ENCODE measurements around the gene RC3H1. TPM values are rescaled to one million over a fixed set of nuclear protein-coding genes. Genes with fewer than 3 reads are reported as not detected.

RC3H1 gene
- total RNA-seq, 1 experiment from 2014 or later, result 29.2 TPM

DNA sequence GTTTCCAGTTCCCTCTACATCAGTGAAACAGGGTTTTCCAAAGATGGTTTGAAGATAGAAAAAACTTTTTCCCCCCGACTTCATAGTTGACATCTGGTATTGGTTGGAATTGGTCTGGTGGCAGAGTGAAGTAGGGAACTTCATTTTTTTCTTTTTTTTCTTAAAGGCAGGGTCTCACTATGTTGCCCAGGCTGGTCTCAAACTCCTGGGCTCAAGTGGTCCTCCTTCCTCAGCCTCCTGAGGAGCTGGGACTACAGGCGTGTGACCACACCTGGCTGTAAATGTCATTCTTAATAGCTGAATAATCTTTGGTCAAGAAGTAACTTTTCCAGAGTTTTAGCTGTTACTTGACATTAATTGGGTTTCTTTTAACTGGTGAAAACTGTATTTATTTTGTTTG, 132.3 kb downstream of the RC3H1 start:
- Histone ChIP-seq H3K4me3 (ENCODE audit: low read depth, low read length) (no peak overlapping the region), H3K4me1 (peaks cover 5% of the 10 kb centered on the region; the same call in 1 of the 2 replicates), H3K9me3 (no peaks in the 10 kb centered on the region), H3K36me3 (ENCODE audit: control insufficient read depth, insufficient read depth, low read length) (no peaks in the 10 kb centered on the region; the same call in none of the 2 replicates), H3K27me3 (replicated peaks; ENCODE audit: control insufficient read depth, insufficient read depth, low read length) (no peaks in the 10 kb centered on the region)
- no TSS peak for BruUV-seq (replicated peaks)
- H3K4me3 Mint-ChIP-seq (ENCODE audit: unreplicated experiment), result no peak overlapping the region
- TF ChIP-seq, protein P1, sequence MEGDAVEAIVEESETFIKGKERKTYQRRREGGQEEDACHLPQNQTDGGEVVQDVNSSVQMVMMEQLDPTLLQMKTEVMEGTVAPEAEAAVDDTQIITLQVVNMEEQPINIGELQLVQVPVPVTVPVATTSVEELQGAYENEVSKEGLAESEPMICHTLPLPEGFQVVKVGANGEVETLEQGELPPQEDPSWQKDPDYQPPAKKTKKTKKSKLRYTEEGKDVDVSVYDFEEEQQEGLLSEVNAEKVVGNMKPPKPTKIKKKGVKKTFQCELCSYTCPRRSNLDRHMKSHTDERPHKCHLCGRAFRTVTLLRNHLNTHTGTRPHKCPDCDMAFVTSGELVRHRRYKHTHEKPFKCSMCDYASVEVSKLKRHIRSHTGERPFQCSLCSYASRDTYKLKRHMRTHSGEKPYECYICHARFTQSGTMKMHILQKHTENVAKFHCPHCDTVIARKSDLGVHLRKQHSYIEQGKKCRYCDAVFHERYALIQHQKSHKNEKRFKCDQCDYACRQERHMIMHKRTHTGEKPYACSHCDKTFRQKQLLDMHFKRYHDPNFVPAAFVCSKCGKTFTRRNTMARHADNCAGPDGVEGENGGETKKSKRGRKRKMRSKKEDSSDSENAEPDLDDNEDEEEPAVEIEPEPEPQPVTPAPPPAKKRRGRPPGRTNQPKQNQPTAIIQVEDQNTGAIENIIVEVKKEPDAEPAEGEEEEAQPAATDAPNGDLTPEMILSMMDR (IDR thresholded peaks at IDR 0.05; ENCODE audit: insufficient read depth in 1 of 2, low read depth in 1 of 2, low read length in 1 of 2, severe bottlenecking in 1 of 2, unreplicated experiment in 1 of 2), result no peak
- no peaks in the 10 kb centered on the region for H3K36me3 Mint-ChIP-seq (ENCODE audit: insufficient read depth, unreplicated experiment)
- no peak for DNase-seq
- intact Hi-C loops (cut with micrococcal nuclease; ENCODE audit: unreplicated experiment), result no loop called here
- H3K27ac Mint-ChIP-seq (ENCODE audit: unreplicated experiment), result no peak overlapping the region
- no peaks in the 10 kb centered on the region for H3K27me3 Mint-ChIP-seq (ENCODE audit: insufficient read depth, unreplicated experiment)
- peaks cover 8% of the 10 kb centered on the region for H3K4me1 Mint-ChIP-seq (ENCODE audit: low read depth, unreplicated experiment)
- POLR2A ChIA-PET, result no interaction called here
- CTCF ChIA-PET, result no interaction called here
- H3K9me3 Mint-ChIP-seq (ENCODE audit: unreplicated experiment), result no peaks in the 10 kb centered on the region

DNA sequence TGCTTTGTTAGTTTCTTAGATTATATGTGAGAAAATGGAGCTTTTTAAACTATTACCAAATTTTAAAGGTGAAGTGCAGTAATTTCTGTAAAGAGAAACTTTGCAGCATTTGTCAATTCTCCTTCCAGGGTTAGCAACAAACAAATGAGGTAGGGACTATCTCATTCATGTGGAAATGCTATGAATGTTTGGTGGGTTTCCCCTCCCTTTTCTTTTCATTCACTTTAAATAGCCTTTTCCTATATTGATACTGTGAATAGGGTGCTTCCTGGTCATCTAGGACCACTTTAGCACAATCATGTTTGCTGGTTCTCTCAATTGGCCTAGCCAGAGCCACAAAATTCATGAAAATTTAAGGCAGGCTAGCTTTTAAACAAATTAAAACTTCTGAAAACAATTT, 133.4 kb downstream of the RC3H1 start:
- no peaks in the 10 kb centered on the region for H3K27me3 Mint-ChIP-seq (ENCODE audit: insufficient read depth, unreplicated experiment)
- intact Hi-C loops (cut with micrococcal nuclease; ENCODE audit: unreplicated experiment), result no loop called here
- CTCF ChIA-PET, result no interaction called here
- H3K4me3 ChIP-seq (ENCODE audit: low read depth, low read length), result no peak overlapping the region
- H3K36me3 ChIP-seq (ENCODE audit: control insufficient read depth, insufficient read depth, low read length), result no peaks in the 10 kb centered on the region; the same call in 1 of the 2 replicates
- DNase-seq, result no peak
- H3K4me1 Mint-ChIP-seq (ENCODE audit: low read depth, unreplicated experiment), result peaks cover 8% of the 10 kb centered on the region
- no peaks in the 10 kb centered on the region for H3K36me3 Mint-ChIP-seq (ENCODE audit: insufficient read depth, unreplicated experiment)
- BruUV-seq (replicated peaks), result no TSS peak
- H3K4me1 ChIP-seq, result peaks cover 5% of the 10 kb centered on the region; the same call in 1 of the 2 replicates
- H3K4me3 Mint-ChIP-seq (ENCODE audit: unreplicated experiment), result no peak overlapping the region
- no peaks in the 10 kb centered on the region for H3K9me3 Mint-ChIP-seq (ENCODE audit: unreplicated experiment)
- H3K27me3 ChIP-seq (replicated peaks; ENCODE audit: control insufficient read depth, insufficient read depth, low read length), result no peaks in the 10 kb centered on the region
- POLR2A ChIA-PET, result interaction anchor here (1.0 kb wide), 1 partner anchor 20 kb away, joined by 3 read pairs; the partner anchor contains the start of gene ZBTB37
- no peaks in the 10 kb centered on the region for H3K9me3 ChIP-seq
- no peak overlapping the region for H3K27ac Mint-ChIP-seq (ENCODE audit: unreplicated experiment)
- TF ChIP-seq, protein P1 (IDR thresholded peaks at IDR 0.05; ENCODE audit: insufficient read depth in 1 of 2, low read depth in 1 of 2, low read length in 1 of 2, severe bottlenecking in 1 of 2, unreplicated experiment in 1 of 2), result no peak

DNA sequence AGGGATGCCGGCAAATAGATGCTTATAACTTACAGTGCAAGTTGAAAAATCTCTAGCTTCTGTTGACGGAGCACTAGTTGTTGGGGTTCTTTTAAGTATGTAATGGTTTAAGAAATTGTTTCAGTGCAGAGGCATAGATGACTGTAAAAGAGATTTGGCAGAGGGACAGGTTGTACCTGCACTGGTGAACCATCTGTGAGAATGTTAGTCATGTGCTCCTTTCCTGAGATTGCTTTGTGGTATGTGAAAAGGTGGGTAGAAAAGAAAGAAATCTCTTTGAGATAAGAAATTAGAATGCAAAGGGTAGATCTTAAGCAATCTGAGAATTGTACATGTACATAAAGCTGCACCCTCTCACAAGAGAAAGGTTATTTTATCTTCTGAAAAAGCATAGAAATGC, 134.5 kb downstream of the RC3H1 start:
- no peaks in the 10 kb centered on the region for H3K9me3 ChIP-seq
- no peaks in the 10 kb centered on the region for H3K27me3 ChIP-seq (replicated peaks; ENCODE audit: control insufficient read depth, insufficient read depth, low read length)
- intact Hi-C loops (cut with micrococcal nuclease; ENCODE audit: unreplicated experiment), result no loop called here
- H3K4me1 ChIP-seq, result peaks cover 5% of the 10 kb centered on the region; the same call in 1 of the 2 replicates
- H3K4me3 ChIP-seq (ENCODE audit: low read depth, low read length), result no peak overlapping the region
- TF ChIP-seq, protein P1 (IDR thresholded peaks at IDR 0.05; ENCODE audit: insufficient read depth in 1 of 2, low read depth in 1 of 2, low read length in 1 of 2, severe bottlenecking in 1 of 2, unreplicated experiment in 1 of 2), result no peak
- H3K27me3 Mint-ChIP-seq (ENCODE audit: insufficient read depth, unreplicated experiment), result no peaks in the 10 kb centered on the region
- ChIA-PET POLR2A (interaction anchor here (1.0 kb wide), 1 partner anchor 19 kb away, joined by 3 read pairs; the partner anchor contains the start of gene ZBTB37), CTCF (no interaction called here)
- H3K36me3 Mint-ChIP-seq (ENCODE audit: insufficient read depth, unreplicated experiment), result no peaks in the 10 kb centered on the region
- H3K36me3 ChIP-seq (ENCODE audit: control insufficient read depth, insufficient read depth, low read length), result no peaks in the 10 kb centered on the region; the same call in 1 of the 2 replicates
- no peak overlapping the region for H3K27ac Mint-ChIP-seq (ENCODE audit: unreplicated experiment)
- H3K4me3 Mint-ChIP-seq (ENCODE audit: unreplicated experiment), result no peak overlapping the region
- no peak for DNase-seq
- no TSS peak for BruUV-seq (replicated peaks)
- no peaks in the 10 kb centered on the region for H3K9me3 Mint-ChIP-seq (ENCODE audit: unreplicated experiment)
- H3K4me1 Mint-ChIP-seq (ENCODE audit: low read depth, unreplicated experiment), result peaks cover 8% of the 10 kb centered on the region
